Neutrophil (primary cell): Measurements from ENCODE around the gene FOXO1.

Experiments used
- H3K27ac ChIP-seq: fragments of 200-600 bp; sonication (generic); 2 replicates; pipeline ENCODE4 v1.5.1; 2016; ENCODE audit warnings: mild to moderate bottlenecking, moderate library complexity
- H3K27me3 ChIP-seq: fragments of 200-600 bp; sonication (generic); 2 replicates; pipeline ENCODE4 v1.6.0; 2016; ENCODE audit warnings: mild to moderate bottlenecking
- H3K36me3 ChIP-seq: fragments of 200-600 bp; sonication (generic); 2 replicates; pipeline ENCODE4 v1.5.1; 2017
- H3K4me1 ChIP-seq, 2 experiments: fragments of 200-600 bp in 1 of 2; sonication (generic) in 1 of 2; 1 replicate in 1 of 2; 2 replicates in 1 of 2; pipeline versions ENCODE4 v1.5.1 to v1.6.1; 2013 to 2016; ENCODE audit warnings: low read depth in 1 of 2, low read length in 1 of 2, mild to moderate bottlenecking in 1 of 2, moderate library complexity in 1 of 2; ENCODE audit not compliant: control insufficient read depth in 1 of 2, insufficient read depth in 1 of 2
- H3K4me3 ChIP-seq, 2 experiments: fragments of 200-600 bp in 1 of 2; sonication (generic) in 1 of 2; 1 replicate in 1 of 2; 2 replicates in 1 of 2; pipeline ENCODE4 v1.5.1; 2013 to 2016; ENCODE audit warnings: low read depth in 1 of 2, low read length in 1 of 2, mild to moderate bottlenecking in 1 of 2, moderate library complexity in 1 of 2
- H3K9me3 ChIP-seq: fragments of 200-600 bp; sonication (generic); 2 replicates; pipeline ENCODE4 v1.5.1; 2016
- CTCF ChIP-seq: fragments of 200-600 bp; sonication (generic); IDR thresholded peaks from 2 replicates; pipeline ENCODE4 v1.5.1; 2016; ENCODE audit warnings: antibody characterized with exemption

Gene FOXO1

GRCh38 chr13:40622761-40623160 lies 43.7 kb downstream of the FOXO1 start:
- H3K9me3 ChIP-seq: no peaks in the 10 kb centered on the region
- H3K4me3 ChIP-seq: no peak overlapping the region
- peaks cover 6% of the 10 kb centered on the region in 2 experiments for H3K4me1 ChIP-seq
- H3K36me3 ChIP-seq: no peaks in the 10 kb centered on the region
- H3K27ac ChIP-seq: no peak overlapping the region
- no peak for TF ChIP-seq CTCF
- H3K27me3 ChIP-seq: no peaks in the 10 kb centered on the region

DNA sequence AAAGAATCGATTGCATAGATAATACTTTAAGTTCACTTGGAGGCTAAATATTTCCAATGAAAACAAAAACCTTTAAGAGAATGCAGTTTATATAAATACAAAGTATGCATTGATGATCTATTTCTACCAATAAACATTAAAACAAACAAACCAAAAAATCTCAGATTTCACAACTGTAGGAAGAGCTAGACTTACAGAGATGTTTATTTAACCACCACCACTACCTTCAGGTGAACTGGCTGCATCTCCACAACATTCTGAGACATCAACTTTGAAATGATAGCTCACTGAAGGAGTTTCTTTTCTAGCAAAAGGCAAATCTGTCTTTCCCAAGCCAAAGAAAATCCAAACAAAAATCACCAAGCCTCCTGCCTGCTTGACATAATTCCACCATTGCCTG lies 44.2 kb downstream of the FOXO1 start:
- TF ChIP-seq CTCF: no peak
- H3K27ac ChIP-seq: no peak overlapping the region
- no peak overlapping the region for H3K4me3 ChIP-seq
- H3K9me3 ChIP-seq: no peaks in the 10 kb centered on the region
- H3K4me1 ChIP-seq: peaks cover 6% of the 10 kb centered on the region in 2 experiments
- H3K36me3 ChIP-seq: no peaks in the 10 kb centered on the region
- no peaks in the 10 kb centered on the region for H3K27me3 ChIP-seq

GRCh38 chr13:40619479-40619814 lies 47.0 kb downstream of the FOXO1 start:
- peaks cover 6% of the 10 kb centered on the region in 2 experiments for H3K4me1 ChIP-seq
- no peaks in the 10 kb centered on the region for H3K9me3 ChIP-seq
- H3K27me3 ChIP-seq: no peaks in the 10 kb centered on the region
- TF ChIP-seq CTCF: no peak
- no peaks in the 10 kb centered on the region for H3K36me3 ChIP-seq
- H3K27ac ChIP-seq: no peak overlapping the region
- H3K4me3 ChIP-seq: no peak overlapping the region

DNA sequence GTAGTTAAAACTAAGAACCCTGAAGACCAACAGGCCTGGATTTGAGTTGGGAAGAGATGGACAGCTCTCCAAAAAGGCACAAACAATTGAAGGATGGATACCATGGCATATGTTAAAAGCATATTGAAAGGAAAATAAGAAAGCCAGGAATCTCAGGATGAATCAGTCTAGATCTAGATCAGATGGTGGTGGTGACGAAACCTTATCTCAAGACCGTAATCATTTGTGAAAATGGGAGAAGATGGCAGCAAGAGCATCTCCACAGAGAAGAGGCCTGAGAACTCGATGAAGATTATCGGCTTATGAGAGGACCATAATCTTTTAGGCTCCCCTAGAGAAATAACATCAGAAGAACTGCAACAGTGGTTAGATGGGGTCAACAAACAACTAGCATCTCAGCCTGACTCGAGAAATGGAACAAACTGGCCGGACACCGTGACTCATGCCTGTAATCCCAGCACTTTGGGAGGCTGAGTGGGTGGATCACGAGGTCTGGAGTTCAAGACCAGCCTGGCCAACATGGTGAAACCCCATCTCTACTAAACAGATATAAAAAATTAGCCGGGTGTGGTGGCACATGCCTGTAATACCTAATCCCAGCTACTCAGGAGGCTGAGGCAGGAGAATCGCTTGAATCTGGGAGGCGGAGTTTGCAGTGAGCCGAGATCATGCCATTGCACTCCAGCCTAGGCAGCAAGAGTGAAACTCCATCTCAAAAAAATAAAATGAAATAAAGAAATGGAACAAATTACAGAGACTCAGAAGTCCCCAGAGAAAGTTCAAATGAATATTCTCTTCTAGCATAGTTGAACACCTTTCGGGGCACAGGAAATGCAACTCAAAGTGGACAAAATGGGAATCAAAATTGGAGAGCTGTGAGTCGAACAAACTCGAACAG lies 47.6 kb downstream of the FOXO1 start:
- no peaks in the 10 kb centered on the region for H3K36me3 ChIP-seq
- H3K4me3 ChIP-seq: no peak overlapping the region
- no peaks in the 10 kb centered on the region for H3K27me3 ChIP-seq
- peaks cover 7 to 8% of the 10 kb centered on the region in 2 experiments for H3K4me1 ChIP-seq
- H3K9me3 ChIP-seq: no peaks in the 10 kb centered on the region
- TF ChIP-seq CTCF: no peak
- H3K27ac ChIP-seq: no peak overlapping the region

DNA sequence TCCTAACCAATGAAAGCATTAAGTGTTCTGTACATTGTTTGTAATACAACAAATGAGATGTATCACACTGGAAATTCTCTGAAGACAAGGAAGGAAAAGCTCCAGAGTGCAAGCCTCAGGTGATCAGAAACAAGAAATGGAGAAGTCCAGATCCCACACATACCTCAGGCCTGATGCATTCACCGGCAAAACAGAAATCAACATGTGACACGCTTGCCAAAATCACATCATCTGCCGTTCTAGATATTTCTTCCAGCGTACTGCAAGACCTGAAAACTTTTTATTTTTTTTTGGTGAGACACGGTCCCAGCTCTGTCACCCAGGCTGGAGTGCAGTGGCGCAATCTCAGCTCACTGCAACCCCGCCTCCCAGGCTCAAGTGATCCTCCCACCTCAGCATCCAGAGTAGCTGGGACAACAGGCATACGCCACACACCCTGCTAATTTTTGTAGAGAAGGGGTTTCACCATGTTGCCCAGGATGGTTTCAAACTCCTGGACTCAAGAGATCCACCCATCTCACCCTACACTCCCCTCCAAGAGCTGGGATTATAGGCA lies 48.6 kb downstream of the FOXO1 start:
- H3K27me3 ChIP-seq: no peaks in the 10 kb centered on the region
- H3K4me3 ChIP-seq: no peak overlapping the region
- H3K9me3 ChIP-seq: no peaks in the 10 kb centered on the region
- no peak overlapping the region for H3K27ac ChIP-seq
- H3K4me1 ChIP-seq: peaks cover 15 to 17% of the 10 kb centered on the region in 2 experiments
- H3K36me3 ChIP-seq: no peaks in the 10 kb centered on the region
- no peak for TF ChIP-seq CTCF
